HEK293 (cell line): ENCODE results near the gene TYW1B.
"Not testable (repeated sequence)": the region's sequence is repeated elsewhere in the genome, so short reads cannot be mapped to it uniquely, and the experiment has no call there.

Experiments
- CTCF ChIP-seq: fragments of 450-650 bp; formaldehyde crosslinking; IDR thresholded peaks from 2 replicates; pipeline ENCODE4 v1.5.1; 2016; ENCODE audit warnings: missing biosample characterization, missing genetic modification characterization
- KLF1 ChIP-seq: fragments of 450-650 bp; formaldehyde crosslinking; IDR thresholded peaks from 2 replicates; pipeline ENCODE4 v1.5.1; 2016; ENCODE audit warnings: missing biosample characterization, missing genetic modification characterization
- MEIS1 ChIP-seq: sonication (generic); formaldehyde crosslinking; IDR thresholded peaks from 2 replicates; pipeline ENCODE4 v1.8.1; 2022; ENCODE audit warnings: missing genetic modification reagents, mild to moderate bottlenecking, borderline replicate concordance
- PRDM2 ChIP-seq: fragments of 450-650 bp; formaldehyde crosslinking; IDR thresholded peaks from 2 replicates; pipeline ENCODE4 v1.5.1; 2016; ENCODE audit warnings: missing biosample characterization, missing genetic modification characterization, borderline replicate concordance
- REST ChIP-seq: fragments of 450-650 bp; formaldehyde crosslinking; IDR thresholded peaks from 2 replicates; pipeline ENCODE4 v1.5.1; 2016; ENCODE audit warnings: missing biosample characterization, missing genetic modification characterization
- SETDB1 ChIP-seq: IDR thresholded peaks from one replicate; pipeline ENCODE4 v1.6.1; 2017; ENCODE audit warnings: mild to moderate bottlenecking, low read length, moderate library complexity, mixed read lengths; ENCODE audit not compliant: insufficient read length
- YY1 ChIP-seq: fragments of 450-650 bp; formaldehyde crosslinking; IDR thresholded peaks from 2 replicates; pipeline ENCODE4 v1.5.1; 2018; ENCODE audit warnings: missing biosample characterization, missing genetic modification characterization
- ZNF140 ChIP-seq: fragments of 450-650 bp; formaldehyde crosslinking; IDR thresholded peaks from 2 replicates; pipeline ENCODE4 v1.5.1; 2016; ENCODE audit warnings: missing biosample characterization, missing genetic modification characterization
- ZNF768 ChIP-seq: fragments of 450-650 bp; formaldehyde crosslinking; IDR thresholded peaks from 2 replicates; pipeline ENCODE4 v1.5.1; 2018; ENCODE audit warnings: missing biosample characterization, mild to moderate bottlenecking, missing genetic modification characterization
- ZSCAN4 ChIP-seq: fragments of 450-650 bp; formaldehyde crosslinking; IDR thresholded peaks from 2 replicates; pipeline ENCODE4 v1.5.1; 2017; ENCODE audit warnings: missing biosample characterization, missing genetic modification characterization

GRCh38 chr7:72827839-72828591, at the start of gene TYW1B:
- TF ChIP-seq YY1 (tag by site-specific recombination); CTCF (tag by site-specific recombination); REST (tag by site-specific recombination); MEIS1; SETDB1; ZNF140 (tag by site-specific recombination); ZSCAN4 (tag by site-specific recombination); ZNF768 (tag by site-specific recombination); PRDM2 (tag by site-specific recombination); KLF1 (tag by site-specific recombination): not testable (repeated sequence)
